GM12865 (cell line): ENCODE data around the gene AKAIN1.

Source experiments
- DNase-seq: peaks from one replicate; pipeline ENCODE4 v3.0.0; 2010; ENCODE audit warnings: low read depth
- H3K4me3 ChIP-seq: 2 replicates; pipeline ENCODE4 v1.5.1; 2011; ENCODE audit warnings: mild to moderate bottlenecking, low read depth, low read length, control low read depth
- CTCF ChIP-seq: IDR thresholded peaks from 2 replicates; pipeline ENCODE4 v1.5.1; 2011; ENCODE audit warnings: low read length, control low read depth, low read depth, inconsistent platforms; ENCODE audit not compliant: insufficient read depth; ENCODE audit errors: missing control alignments

Gene AKAIN1

GRCh38 chr18:5164903-5165302 lies 32.2 kb downstream of the AKAIN1 start:
- no peak overlapping the region for H3K4me3 ChIP-seq
- no peak for DNase-seq
- TF ChIP-seq CTCF, result no peak

- no peak for TF ChIP-seq CTCF
- no peak for DNase-seq
- H3K4me3 ChIP-seq, result no peak overlapping the region
These were observed 34.9 kb downstream of the AKAIN1 start for GRCh38 chr18:5162111-5162510.

- no peak for DNase-seq
- no peak overlapping the region for H3K4me3 ChIP-seq
- no peak for TF ChIP-seq CTCF
These were observed 38.0 kb downstream of the AKAIN1 start for GRCh38 chr18:5159080-5159479.

- no peak for DNase-seq
- no peak overlapping the region for H3K4me3 ChIP-seq
- no peak for TF ChIP-seq CTCF
These were observed 38.5 kb downstream of the AKAIN1 start for GRCh38 chr18:5158587-5158986.

GRCh38 chr18:5158172-5158571 lies 38.9 kb downstream of the AKAIN1 start:
- no peak for DNase-seq

GRCh38 chr18:5155907-5156287 lies 41.2 kb downstream of the AKAIN1 start:
- TF ChIP-seq CTCF, result no peak
- no peak overlapping the region for H3K4me3 ChIP-seq
- no peak for DNase-seq

More at GRCh38 chr18:5158172-5158571, 38.9 kb downstream of the AKAIN1 start:
- TF ChIP-seq CTCF, result no peak
- H3K4me3 ChIP-seq, result no peak overlapping the region

- no peak for TF ChIP-seq CTCF
- DNase-seq, result no peak
- no peak overlapping the region for H3K4me3 ChIP-seq
These were observed 41.7 kb downstream of the AKAIN1 start for GRCh38 chr18:5155218-5155906.
